ENCODE data around the gene RHOT2. TPM values are rescaled to one million over a fixed set of nuclear protein-coding genes. Genes with fewer than 3 reads are reported as not detected.

RHOT2 gene
- total and polyA plus RNA-seq, 2 donors (not counting 3 experiments of a cell fraction or from before 2014, with no cell fraction given): 106 to 139 TPM

GRCh38 chr16:694187-694862 lies 26.4 kb downstream of the RHOT2 start:
- no peaks in the 10 kb centered on the region for H3K9me3 ChIP-seq (replicated peaks; ENCODE audit: control insufficient read depth, insufficient read depth, low read length)
- H3K4me3 ChIP-seq (replicated peaks in 1 of 3; ENCODE audit: insufficient read depth in 1 of 3, low read depth in 1 of 3, low read length in 3 of 3): no peak overlapping the region
- H3K9ac ChIP-seq (replicated peaks; ENCODE audit: extremely low read depth, insufficient read depth, low read length): no peak overlapping the region
- POLR2A ChIA-PET: no interaction called here
- peaks cover 32 to 34% of the 10 kb centered on the region in 2 experiments for H3K27me3 ChIP-seq (ENCODE audit: control insufficient read depth in 2 of 2, insufficient read depth in 2 of 2, low read length in 2 of 2)
- H2AFZ ChIP-seq (ENCODE audit: low read depth, low read length): no peak overlapping the region
- TF ChIP-seq POLR2A (IDR thresholded peaks at IDR 0.05; ENCODE audit: low read depth, low read length) (no peak), POLR2AphosphoS5 (IDR thresholded peaks at IDR 0.05; ENCODE audit: insufficient read depth, low read depth, low read length) (no peak), JUN (IDR thresholded peaks at IDR 0.05; ENCODE audit: borderline replicate concordance, insufficient read depth, insufficient read length, low read depth) (no peak), MAX (IDR thresholded peaks at IDR 0.05; ENCODE audit: insufficient read depth, insufficient read length) (no peak), MYC (IDR thresholded peaks at IDR 0.05; ENCODE audit: low read depth, low read length) (no peak), FOS (IDR thresholded peaks at IDR 0.05; ENCODE audit: borderline replicate concordance, insufficient read depth, low read length) (no peak), CTCF (IDR thresholded peaks at IDR 0.05; ENCODE audit: extremely low read depth in 1 of 2, insufficient read depth in 1 of 2, low read depth in 1 of 2, low read length in 2 of 2) (no peak), EZH2 (IDR thresholded peaks at IDR 0.05; ENCODE audit: borderline replicate concordance, low read depth, low read length, severe bottlenecking) (peak; percentile 94)
- dilution Hi-C loops (cut with MboI; ENCODE audit: extremely low pct_ligation_motif_present, low sequenced_read_pairs) (no loop called here), intact Hi-C loops (cut with micrococcal nuclease) (no loop called here)
- H3K4me1 ChIP-seq (ENCODE audit: control insufficient read depth, extremely low read depth, insufficient read depth, low read length): peaks cover 5% of the 10 kb centered on the region
- H3K9me1 ChIP-seq (replicated peaks; ENCODE audit: control insufficient read depth, extremely low read depth, insufficient read depth, low read length): no peaks in the 10 kb centered on the region
- no peak for FAIRE-seq
- H4K20me1 ChIP-seq (replicated peaks; ENCODE audit: control insufficient read depth, extremely low read depth, insufficient read depth, low read length): no peaks in the 10 kb centered on the region
- no peaks in the 10 kb centered on the region for H3K36me3 ChIP-seq (ENCODE audit: control insufficient read depth in 2 of 2, extremely low read depth in 1 of 2, insufficient read depth in 2 of 2, low read length in 2 of 2)
- CTCF ChIA-PET: no interaction called here
- H3K27ac ChIP-seq (ENCODE audit: insufficient read depth, low read depth, low read length): no peak overlapping the region
- no peak overlapping the region for H3K4me2 ChIP-seq (ENCODE audit: insufficient read depth, low read length)
- no peak for DNase-seq (ENCODE audit: low read depth, low spot score)
- H3K79me2 ChIP-seq (ENCODE audit: control insufficient read depth, insufficient read depth, low read length): no peaks in the 10 kb centered on the region
- BruUV-seq (replicated peaks): no TSS peak

Measured in endothelial cell of umbilical vein (primary cell).